ENCODE measurements around the gene IL13. TPM values are rescaled to one million over a fixed set of nuclear protein-coding genes. Genes with fewer than 3 reads are reported as not detected.

Gene IL13
- total RNA-seq, 1 experiment from 2014 or later = not detected

- no peak for TF ChIP-seq TCF7 (CRISPR knock-in tag; IDR thresholded peaks at IDR 0.05; ENCODE audit: low read depth)
- no peak for TF ChIP-seq NR2C2 (CRISPR knock-in tag; IDR thresholded peaks at IDR 0.05)
Observed at GRCh38 chr5:132651838-132652469, 6.0 kb upstream of the IL13 start (continued).

- ChIA-PET CTCF (interaction anchor here (1.3 to 2.6 kb wide), 2 partner anchors 127 to 166 kb away, joined by 5 to 9 read pairs; no protein-coding TSS in a partner anchor), POLR2A (no interaction called here)
- Mint-ChIP-seq H3K36me3 (no peaks in the 10 kb centered on the region), H3K27me3 (ENCODE audit: low read depth) (peaks cover 46% of the 10 kb centered on the region), H3K4me3 (no peak overlapping the region), H3K4me1 (peaks cover 11% of the 10 kb centered on the region), H3K27ac (no peak overlapping the region), H3K9me3 (peaks cover 2% of the 10 kb centered on the region)
- DNase-seq (ENCODE audit: low spot score) (no peak), ATAC-seq (peak; percentile 9; the same call in 1 of the 2 replicates)
- TF ChIP-seq E2F5 (CRISPR knock-in tag; IDR thresholded peaks at IDR 0.05) (no peak), TCF7 (CRISPR knock-in tag; IDR thresholded peaks at IDR 0.05; ENCODE audit: low read depth) (no peak), IRF1 (CRISPR knock-in tag; IDR thresholded peaks at IDR 0.05) (no peak), CDX4 (CRISPR knock-in tag; IDR thresholded peaks at IDR 0.05; ENCODE audit: borderline replicate concordance) (no peak), ZBTB43 (CRISPR knock-in tag; IDR thresholded peaks at IDR 0.05) (no peak), ZNF281 (CRISPR knock-in tag; IDR thresholded peaks at IDR 0.05) (no peak), ZBTB21 (CRISPR knock-in tag; IDR thresholded peaks at IDR 0.05; ENCODE audit: borderline replicate concordance) (no peak), KAT7 (CRISPR knock-in tag; IDR thresholded peaks at IDR 0.05; ENCODE audit: borderline replicate concordance) (no peak), HMGXB4 (CRISPR knock-in tag; IDR thresholded peaks at IDR 0.05) (no peak), JUN (CRISPR knock-in tag; IDR thresholded peaks at IDR 0.05) (no peak), ZNF263 (CRISPR knock-in tag; IDR thresholded peaks at IDR 0.05; ENCODE audit: low read depth) (no peak), CBFB (CRISPR knock-in tag; IDR thresholded peaks at IDR 0.05; ENCODE audit: low read depth) (no peak)
Observed at GRCh38 chr5:132653716-132654115, 4.3 kb upstream of the IL13 start.

Data from WTC11 (cell line).